K562 (cell line): ENCODE measurements around the gene SEC22B. TPM values are rescaled to one million over a fixed set of nuclear protein-coding genes. Genes with fewer than 3 reads are reported as not detected.

Source experiments
- CTBP1 ChIP-seq: fragments of 450-650 bp; IDR thresholded peaks from 2 replicates; pipeline ENCODE4 v1.6.1; 2016; ENCODE audit warnings: borderline replicate concordance
- DIDO1 ChIP-seq: fragments of 450-650 bp; IDR thresholded peaks from 2 replicates; pipeline ENCODE4 v1.6.1; 2016; ENCODE audit warnings: low read depth, missing biosample characterization, missing genetic modification characterization
- ETV5 ChIP-seq: sonication (generic); formaldehyde crosslinking; IDR thresholded peaks from 2 replicates; pipeline ENCODE4 v1.4.0; 2020; ENCODE audit warnings: low read depth, mild to moderate bottlenecking, missing genetic modification reagents
- ETV6 ChIP-seq, 3 experiments: fragments of 150-350 bp in 1 of 3; sonication (generic) in 1 of 3; formaldehyde crosslinking in 1 of 3; IDR thresholded peaks; 2 replicates each; pipeline versions ENCODE4 v1.6.1 to v1.8.0; 2014 to 2022; ENCODE audit warnings: borderline replicate concordance in 2 of 3, low read depth in 2 of 3, antibody characterized with exemption in 1 of 3, low read length in 1 of 3, mild to moderate bottlenecking in 1 of 3, missing genetic modification reagents in 1 of 3
- KAT7 ChIP-seq: sonication (generic); formaldehyde crosslinking; IDR thresholded peaks from 2 replicates; pipeline ENCODE4 v1.8.0; 2022; ENCODE audit warnings: missing genetic modification reagents, mild to moderate bottlenecking, borderline replicate concordance
- MAFG ChIP-seq: fragments of 450-650 bp; conservative IDR thresholded peaks from 2 replicates; pipeline ENCODE4 v1.6.1; 2016; ENCODE audit warnings: missing genetic modification characterization, missing compliant biosample characterization
- MYNN ChIP-seq, 2 experiments: sonication (generic); formaldehyde crosslinking in 1 of 2; IDR thresholded peaks; 2 replicates each; pipeline versions ENCODE4 v1.5.0 to v1.6.1; 2016 to 2020; ENCODE audit warnings: antibody characterized with exemption in 1 of 2, missing genetic modification reagents in 1 of 2
- NFRKB ChIP-seq: fragments of 450-650 bp; IDR thresholded peaks from 2 replicates; pipeline ENCODE4 v1.6.1; 2016; ENCODE audit warnings: low read depth
- POLR3A ChIP-seq: IDR thresholded peaks from 2 replicates; pipeline ENCODE4 v1.6.1; 2011; ENCODE audit warnings: borderline replicate concordance, mild to moderate bottlenecking, moderate library complexity; ENCODE audit not compliant: insufficient read length, insufficient read depth; ENCODE audit errors: extremely low read depth
- RBM39 ChIP-seq: fragments of 200-400 bp; formaldehyde crosslinking; optimal IDR thresholded peaks from 2 replicates; pipeline ENCODE3; 2018; ENCODE audit warnings: low read depth, low read length
- SMARCB1 ChIP-seq: IDR thresholded peaks from 2 replicates; pipeline ENCODE4 v1.6.1; 2011; ENCODE audit warnings: improper control_type of control experiment, low read depth; ENCODE audit not compliant: insufficient read length
- SRSF1 ChIP-seq: fragments of 200-400 bp; formaldehyde crosslinking; IDR thresholded peaks from 2 replicates; pipeline ENCODE4 v1.6.1; 2017; ENCODE audit warnings: mild to moderate bottlenecking, low read depth, low read length, moderate library complexity
- SRSF3 ChIP-seq: fragments of 200-400 bp; formaldehyde crosslinking; IDR thresholded peaks from 2 replicates; pipeline ENCODE4 v1.6.1; 2016; ENCODE audit warnings: mild to moderate bottlenecking, low read length, moderate library complexity; ENCODE audit not compliant: insufficient read depth
- ZBTB34 ChIP-seq: fragments of 250-450 bp; sonication (Bioruptor Pico); IDR thresholded peaks from 2 replicates; pipeline ENCODE4 v1.8.0; 2021; ENCODE audit warnings: mild to moderate bottlenecking, moderate library complexity
- ZBTB7A ChIP-seq: IDR thresholded peaks from 2 replicates; pipeline ENCODE4 v1.6.1; 2011; ENCODE audit warnings: low read depth, mild to moderate bottlenecking, low read length, moderate library complexity, borderline replicate concordance; ENCODE audit not compliant: control insufficient read depth
- ZBTB8A ChIP-seq: fragments of 450-650 bp; IDR thresholded peaks from 2 replicates; pipeline ENCODE4 v1.6.1; 2018; ENCODE audit warnings: mild to moderate bottlenecking, moderate library complexity; ENCODE audit not compliant: partially characterized antibody
- ZNF174 ChIP-seq: fragments of 250-450 bp; sonication (Bioruptor Pico); IDR thresholded peaks from 2 replicates; pipeline ENCODE4 v1.4.0; 2020; ENCODE audit warnings: mild to moderate bottlenecking
- ZNF785 ChIP-seq: fragments of 250-450 bp; sonication (Bioruptor Pico); IDR thresholded peaks from 2 replicates; pipeline ENCODE4 v1.4.0; 2020; ENCODE audit warnings: mild to moderate bottlenecking
- polyA plus RNA-seq, 8 experiments: library from polyadenylated mRNA; depleted of rRNA in 4 of 8; stranded (reverse) in 5 of 8; unstranded in 3 of 8; fragments of >200 nt; fragmentation: Nextera tagmentation in 2 of 8; fragmentation: Illumina TruSeq in 1 of 8; extraction: Ambion mirVana in 2 of 8; extraction: Trizol in 1 of 8; gene quantifications; 2 replicates each; pipeline versions ENCODE4 v1.2.1 to v1.2.3, GENCODE V29; 2011 to 2014; ENCODE audit warnings: inconsistent platforms in 1 of 8, missing spikeins in 1 of 8
- total RNA-seq, 7 experiments: library from RNA; depleted of rRNA in 6 of 7; stranded (reverse); fragments of >200 nt in 6 of 7; fragmentation: Illumina TruSeq in 2 of 7; extraction: Trizol in 2 of 7; gene quantifications; 2 replicates each; pipeline versions ENCODE4 v1.2.1 to v1.2.3, GENCODE V29; 2011 to 2021; ENCODE audit warnings: low replicate concordance in 1 of 7
- TF ChIP-seq, protein P1 (sequence below), 2 experiments: fragments of 450-650 bp; IDR thresholded peaks; 2 replicates each; pipeline ENCODE4 v1.6.1; 2018; ENCODE audit warnings: mild to moderate bottlenecking in 2 of 2, low read depth in 1 of 2; ENCODE audit not compliant: partially characterized antibody in 2 of 2
- TF ChIP-seq, protein P2 (sequence below): sonication (generic); formaldehyde crosslinking; IDR thresholded peaks from 2 replicates; pipeline ENCODE4 v1.8.0; 2022; ENCODE audit warnings: missing genetic modification reagents, mild to moderate bottlenecking, moderate library complexity, borderline replicate concordance

Gene SEC22B
- total and polyA plus RNA-seq, 9 of the 15 experiments (the other 6 are each of a cell fraction or from before 2014, with no cell fraction given) = 13.1 to 40.3 (median 23.5) TPM

- TF ChIP-seq, protein P1, sequence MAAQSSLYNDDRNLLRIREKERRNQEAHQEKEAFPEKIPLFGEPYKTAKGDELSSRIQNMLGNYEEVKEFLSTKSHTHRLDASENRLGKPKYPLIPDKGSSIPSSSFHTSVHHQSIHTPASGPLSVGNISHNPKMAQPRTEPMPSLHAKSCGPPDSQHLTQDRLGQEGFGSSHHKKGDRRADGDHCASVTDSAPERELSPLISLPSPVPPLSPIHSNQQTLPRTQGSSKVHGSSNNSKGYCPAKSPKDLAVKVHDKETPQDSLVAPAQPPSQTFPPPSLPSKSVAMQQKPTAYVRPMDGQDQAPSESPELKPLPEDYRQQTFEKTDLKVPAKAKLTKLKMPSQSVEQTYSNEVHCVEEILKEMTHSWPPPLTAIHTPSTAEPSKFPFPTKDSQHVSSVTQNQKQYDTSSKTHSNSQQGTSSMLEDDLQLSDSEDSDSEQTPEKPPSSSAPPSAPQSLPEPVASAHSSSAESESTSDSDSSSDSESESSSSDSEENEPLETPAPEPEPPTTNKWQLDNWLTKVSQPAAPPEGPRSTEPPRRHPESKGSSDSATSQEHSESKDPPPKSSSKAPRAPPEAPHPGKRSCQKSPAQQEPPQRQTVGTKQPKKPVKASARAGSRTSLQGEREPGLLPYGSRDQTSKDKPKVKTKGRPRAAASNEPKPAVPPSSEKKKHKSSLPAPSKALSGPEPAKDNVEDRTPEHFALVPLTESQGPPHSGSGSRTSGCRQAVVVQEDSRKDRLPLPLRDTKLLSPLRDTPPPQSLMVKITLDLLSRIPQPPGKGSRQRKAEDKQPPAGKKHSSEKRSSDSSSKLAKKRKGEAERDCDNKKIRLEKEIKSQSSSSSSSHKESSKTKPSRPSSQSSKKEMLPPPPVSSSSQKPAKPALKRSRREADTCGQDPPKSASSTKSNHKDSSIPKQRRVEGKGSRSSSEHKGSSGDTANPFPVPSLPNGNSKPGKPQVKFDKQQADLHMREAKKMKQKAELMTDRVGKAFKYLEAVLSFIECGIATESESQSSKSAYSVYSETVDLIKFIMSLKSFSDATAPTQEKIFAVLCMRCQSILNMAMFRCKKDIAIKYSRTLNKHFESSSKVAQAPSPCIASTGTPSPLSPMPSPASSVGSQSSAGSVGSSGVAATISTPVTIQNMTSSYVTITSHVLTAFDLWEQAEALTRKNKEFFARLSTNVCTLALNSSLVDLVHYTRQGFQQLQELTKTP (IDR thresholded peaks at IDR 0.05; ENCODE audit: low read depth in 1 of 2, partially characterized antibody in 2 of 2) = peak; percentile 78 to 87
- peak; percentile 82 for TF ChIP-seq CTBP1
- TF ChIP-seq ZNF785 (CRISPR knock-in tag) = no peak
- no peak for TF ChIP-seq SRSF1
- no peak for TF ChIP-seq ZBTB8A
- TF ChIP-seq, protein P2, sequence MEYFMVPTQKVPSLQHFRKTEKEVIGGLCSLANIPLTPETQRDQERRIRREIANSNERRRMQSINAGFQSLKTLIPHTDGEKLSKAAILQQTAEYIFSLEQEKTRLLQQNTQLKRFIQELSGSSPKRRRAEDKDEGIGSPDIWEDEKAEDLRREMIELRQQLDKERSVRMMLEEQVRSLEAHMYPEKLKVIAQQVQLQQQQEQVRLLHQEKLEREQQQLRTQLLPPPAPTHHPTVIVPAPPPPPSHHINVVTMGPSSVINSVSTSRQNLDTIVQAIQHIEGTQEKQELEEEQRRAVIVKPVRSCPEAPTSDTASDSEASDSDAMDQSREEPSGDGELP (CRISPR knock-in tag) = peak; percentile 98
- TF ChIP-seq ETV5 (CRISPR knock-in tag) = peak; percentile 94
- peak; percentile 26 for TF ChIP-seq POLR3A
- peak; percentile 20; the same call in 1 of the 2 replicates for TF ChIP-seq MAFG (tag)
- TF ChIP-seq DIDO1 (tag) = peak; percentile 98
- TF ChIP-seq SRSF3 = no peak
- no peak for TF ChIP-seq SMARCB1
- TF ChIP-seq ETV6 (IDR thresholded peaks at IDR 0.05; ENCODE audit: borderline replicate concordance in 1 of 2, low read depth in 2 of 2, low read length in 1 of 2) = peak; percentile 65 to 70; a peak in 2 of 4 replicates
- TF ChIP-seq ETV6 (CRISPR knock-in tag; IDR thresholded peaks at IDR 0.05; ENCODE audit: borderline replicate concordance) = no peak
- TF ChIP-seq KAT7 (CRISPR knock-in tag) = peak; percentile 98
- TF ChIP-seq ZBTB34 = no peak
- TF ChIP-seq RBM39 = peak; percentile 98
- peak; percentile 68; the same call in 1 of the 2 replicates for TF ChIP-seq MYNN (IDR thresholded peaks at IDR 0.05)
- no peak for TF ChIP-seq MYNN (CRISPR knock-in tag; IDR thresholded peaks at IDR 0.05)
- 0 out of 2 replicates have a peak, but pooled peaks have one; percentile 29 for TF ChIP-seq ZNF174 (CRISPR knock-in tag)
- TF ChIP-seq ZBTB7A = no peak; the same call in 1 of the 2 replicates
- peak; percentile 96 for TF ChIP-seq NFRKB
Measured at GRCh38 chr1:120176092-120176855, at the start of gene SEC22B (continued).
